ENCODE data around the gene SVIL. TPM values are rescaled to one million over a fixed set of nuclear protein-coding genes. Genes with fewer than 3 reads are reported as not detected.
"Not testable (repeated sequence)": the region's sequence is repeated elsewhere in the genome, so short reads cannot be mapped to it uniquely, and the experiment has no call there.

Gene SVIL
- total RNA-seq, 4 donors from 2014 or later: 585 to 1,262 (median 942) TPM

GRCh38 chr10:29618341-29619171, 16.2 kb downstream of the SVIL start:
- Histone ChIP-seq H3K4me1 (peaks cover 3 to 86% (median 18%) of the 10 kb centered on the region in 3 donors), H3K9me3 (no peaks in the 10 kb centered on the region), H3K27ac (peak overlapping the region; percentile 81 to 94 (median 86)), H3K4me3 (peak overlapping the region in 1 of 2 donors; percentile 13), H3K36me3 (no peaks in the 10 kb centered on the region), H3K27me3 (no peaks in the 10 kb centered on the region)
- 31 to 37% methylated on average over 8 to 10 of the region's 14 CpGs for WGBS, 2 donors (ENCODE audit: low coverage in 1 of 2)
- peak; percentile 39 for ATAC-seq
- TF ChIP-seq POLR2AphosphoS5 (IDR thresholded peaks at IDR 0.05): peak; percentile 44
- no peak for TF ChIP-seq EP300 (IDR thresholded peaks at IDR 0.05)
- no peak for TF ChIP-seq CTCF (IDR thresholded peaks at IDR 0.05)
- no peak for TF ChIP-seq POLR2A (IDR thresholded peaks at IDR 0.05)

- peak; percentile 30 for TF ChIP-seq POLR2AphosphoS5 (IDR thresholded peaks at IDR 0.05)
- TF ChIP-seq EP300 (IDR thresholded peaks at IDR 0.05): no peak
- Histone ChIP-seq H3K36me3 (no peaks in the 10 kb centered on the region), H3K4me1 (peaks cover 3 to 85% (median 16%) of the 10 kb centered on the region in 3 donors), H3K27ac (peak overlapping the region; percentile 81 to 94 (median 86)), H3K27me3 (no peaks in the 10 kb centered on the region), H3K4me3 (no peak overlapping the region), H3K9me3 (no peaks in the 10 kb centered on the region)
- ATAC-seq: peak; percentile 51
- 26 to 40% methylated on average over 8 of the region's 8 CpGs for WGBS, 2 donors (ENCODE audit: low coverage in 1 of 2)
Measured at GRCh38 chr10:29617880-29618340, 16.9 kb downstream of the SVIL start.

GRCh38 chr10:29616542-29616941, 18.2 kb downstream of the SVIL start:
- TF ChIP-seq EP300 (IDR thresholded peaks at IDR 0.05) (no peak), POLR2AphosphoS5 (IDR thresholded peaks at IDR 0.05) (no peak), POLR2A (IDR thresholded peaks at IDR 0.05) (no peak), CTCF (IDR thresholded peaks at IDR 0.05) (no peak)

GRCh38 chr10:29615195-29615594, 19.6 kb downstream of the SVIL start:
- Histone ChIP-seq H3K4me1 (peaks cover 9 to 87% (median 23%) of the 10 kb centered on the region in 3 donors), H3K36me3 (no peaks in the 10 kb centered on the region), H3K9me3 (no peaks in the 10 kb centered on the region), H3K27me3 (no peaks in the 10 kb centered on the region), H3K27ac (peak overlapping the region in 1 of 4 donors; percentile 84), H3K4me3 (no peak overlapping the region)
- no peak for ATAC-seq
- 43 to 60% methylated on average over 2 of the region's 2 CpGs for WGBS, 2 donors (ENCODE audit: low coverage in 1 of 2)
- TF ChIP-seq POLR2AphosphoS5 (IDR thresholded peaks at IDR 0.05): no peak
- no peak for TF ChIP-seq CTCF (IDR thresholded peaks at IDR 0.05)
- no peak for TF ChIP-seq EP300 (IDR thresholded peaks at IDR 0.05)
- TF ChIP-seq POLR2A (IDR thresholded peaks at IDR 0.05): no peak

More at GRCh38 chr10:29616542-29616941, 18.2 kb downstream of the SVIL start:
- peaks cover 7 to 87% (median 17%) of the 10 kb centered on the region in 3 donors for H3K4me1 ChIP-seq
- ATAC-seq: no peak
- no peaks in the 10 kb centered on the region for H3K36me3 ChIP-seq
- H3K27me3 ChIP-seq: no peaks in the 10 kb centered on the region
- H3K9me3 ChIP-seq: no peaks in the 10 kb centered on the region
- 94 to 96% methylated on average over 2 to 4 of the region's 6 CpGs for WGBS, 2 donors (ENCODE audit: low coverage in 1 of 2)
- no peak overlapping the region for H3K4me3 ChIP-seq
- peak overlapping the region in 3 of 4 donors; percentile 35 to 84 (median 81) for H3K27ac ChIP-seq

- H3K9me3 ChIP-seq: not testable (repeated sequence)
Measured at GRCh38 chr10:29614289-29614688, 20.5 kb downstream of the SVIL start.

More at GRCh38 chr10:29614289-29614688, 20.5 kb downstream of the SVIL start:
- H3K4me1 ChIP-seq: peaks cover 9 to 87% (median 27%) of the 10 kb centered on the region in 3 donors
- not testable (repeated sequence) for H3K36me3 ChIP-seq, ATAC-seq, H3K27me3 ChIP-seq, H3K4me3 ChIP-seq
- H3K27ac ChIP-seq: peak overlapping the region in 1 of 4 donors; percentile 84
- WGBS, 2 donors (ENCODE audit: low coverage in 1 of 2): 80 to 100% methylated on average over 1 of the region's 1 CpG
